Progenitor cell of endocrine pancreas (in vitro differentiated cells): ENCODE results near the gene PWP2. TPM values are rescaled to one million over a fixed set of nuclear protein-coding genes. Genes with fewer than 3 reads are reported as not detected.
"Not testable (repeated sequence)": the region's sequence is repeated elsewhere in the genome, so short reads cannot be mapped to it uniquely, and the experiment has no call there.

Source experiments
- DNase-seq: peaks from one replicate; pipeline ENCODE4 v3.0.0; 2021; ENCODE audit warnings: low spot score; ENCODE audit not compliant: unreplicated experiment
- H3K27ac Mint-ChIP-seq: 2 replicates; pipeline ENCODE4 v1.8.0; 2021; ENCODE audit warnings: mild to moderate bottlenecking, moderate library complexity, mixed read lengths
- H3K27me3 Mint-ChIP-seq: 2 replicates; pipeline ENCODE4 v1.8.0; 2021; ENCODE audit warnings: mixed read lengths
- H3K36me3 Mint-ChIP-seq: 2 replicates; pipeline ENCODE4 v1.8.0; 2022; ENCODE audit warnings: mixed read lengths; ENCODE audit not compliant: insufficient read depth
- H3K4me1 Mint-ChIP-seq: 2 replicates; pipeline ENCODE4 v1.8.0; 2021; ENCODE audit warnings: low read depth, mixed read lengths
- H3K4me3 Mint-ChIP-seq: 2 replicates; pipeline ENCODE4 v1.8.0; 2021; ENCODE audit warnings: low read depth, mild to moderate bottlenecking, moderate library complexity, mixed read lengths
- H3K9me3 Mint-ChIP-seq: 2 replicates; pipeline ENCODE4 v1.8.0; 2021; ENCODE audit warnings: low read depth, mixed read lengths
- long read RNA-seq: library from polyadenylated mRNA; unstranded; transcript quantifications from one replicate; pipeline ENCODE4 v2.0.0, GENCODE V29; 2020
- total RNA-seq: library from RNA; stranded (reverse); gene quantifications from 2 replicates; pipeline ENCODE4 v1.2.1, GENCODE V29; 2021
- TF ChIP-seq, protein P1 (sequence below): fragments of 200-600 bp; sonication (generic); IDR thresholded peaks from one replicate; pipeline ENCODE4 v1.5.0; 2021; ENCODE audit warnings: antibody characterized with exemption, mild to moderate bottlenecking; ENCODE audit not compliant: unreplicated experiment

The PWP2 gene
- 5.3 and 7.0 TPM in 2 replicates for total RNA-seq
- long read RNA-seq = 0 reads

DNA sequence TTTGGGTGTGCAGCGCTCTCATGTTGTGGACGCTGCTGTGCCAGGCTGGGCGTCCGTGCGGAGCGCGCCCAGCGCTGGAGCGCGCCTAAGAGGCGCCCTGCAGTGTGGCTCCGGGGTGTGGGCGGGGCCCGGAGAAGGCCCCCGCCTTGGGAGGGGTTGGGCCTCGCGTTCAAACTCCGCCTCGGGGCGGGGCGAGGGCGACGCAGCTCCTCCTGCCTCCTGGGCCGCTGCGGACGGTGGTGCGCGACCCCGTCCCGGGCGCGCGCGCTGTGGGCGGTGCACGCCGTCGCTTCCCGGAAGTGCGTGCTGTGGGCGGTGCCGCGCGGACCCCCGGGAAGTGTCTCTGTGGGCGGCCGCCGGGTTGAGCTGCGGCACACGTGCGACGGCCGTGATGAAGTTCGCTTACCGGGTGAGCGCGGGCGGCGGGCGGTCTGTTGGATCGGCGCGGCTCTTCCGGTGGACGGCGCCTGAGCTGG lies at the start of gene PWP2:
Gene PWP2, plus strand, starts transcription at position 374 of the 476 bp plus-strand sequence. Its CDS starts 18 bp downstream, at position 392.
- H3K9me3 Mint-ChIP-seq, H3K4me1 Mint-ChIP-seq, H3K27me3 Mint-ChIP-seq, DNase-seq, H3K36me3 Mint-ChIP-seq, H3K27ac Mint-ChIP-seq, H3K4me3 Mint-ChIP-seq: not testable (repeated sequence)

DNA sequence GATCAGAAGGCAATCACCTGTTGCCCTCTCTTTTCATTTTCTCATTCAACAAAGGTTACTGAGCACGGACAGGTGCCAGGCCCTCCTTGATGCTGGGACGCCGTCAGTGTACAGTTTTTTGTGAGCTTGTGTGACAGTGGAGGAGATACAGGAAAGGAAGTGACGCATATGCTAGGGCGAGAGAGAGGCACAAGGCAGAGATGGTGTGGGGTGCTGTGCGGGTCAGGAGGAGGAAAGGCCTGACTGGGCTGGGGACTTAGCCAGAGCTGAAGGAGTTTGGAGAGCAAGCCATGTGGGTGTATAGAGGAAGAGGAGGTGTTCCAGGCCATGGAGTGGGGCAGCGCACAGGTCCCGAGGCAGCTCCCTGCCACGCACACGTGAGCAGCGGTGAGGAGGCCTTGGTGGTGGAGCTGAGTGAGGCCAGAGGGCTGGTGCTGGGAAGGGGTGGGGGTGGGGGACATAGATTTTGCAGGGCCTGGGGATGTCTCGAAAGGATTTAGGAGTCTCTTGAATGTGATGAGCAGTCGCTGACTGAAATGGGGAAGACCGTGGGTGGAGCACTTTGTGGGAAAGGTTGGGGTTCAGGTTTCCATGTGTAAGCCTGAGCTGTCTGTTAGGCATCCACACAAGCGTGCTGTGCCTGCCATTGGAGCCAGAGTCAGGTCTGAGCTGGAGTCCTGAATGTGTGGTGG lies 49.1 kb upstream of the PWP2 start:
- Mint-ChIP-seq H3K4me3 (no peak overlapping the region), H3K9me3 (no peaks in the 10 kb centered on the region), H3K36me3 (peaks cover 6% of the 10 kb centered on the region), H3K27me3 (no peaks in the 10 kb centered on the region), H3K4me1 (peaks cover 8% of the 10 kb centered on the region), H3K27ac (no peak overlapping the region)
- DNase-seq = no peak
- TF ChIP-seq, protein P1, sequence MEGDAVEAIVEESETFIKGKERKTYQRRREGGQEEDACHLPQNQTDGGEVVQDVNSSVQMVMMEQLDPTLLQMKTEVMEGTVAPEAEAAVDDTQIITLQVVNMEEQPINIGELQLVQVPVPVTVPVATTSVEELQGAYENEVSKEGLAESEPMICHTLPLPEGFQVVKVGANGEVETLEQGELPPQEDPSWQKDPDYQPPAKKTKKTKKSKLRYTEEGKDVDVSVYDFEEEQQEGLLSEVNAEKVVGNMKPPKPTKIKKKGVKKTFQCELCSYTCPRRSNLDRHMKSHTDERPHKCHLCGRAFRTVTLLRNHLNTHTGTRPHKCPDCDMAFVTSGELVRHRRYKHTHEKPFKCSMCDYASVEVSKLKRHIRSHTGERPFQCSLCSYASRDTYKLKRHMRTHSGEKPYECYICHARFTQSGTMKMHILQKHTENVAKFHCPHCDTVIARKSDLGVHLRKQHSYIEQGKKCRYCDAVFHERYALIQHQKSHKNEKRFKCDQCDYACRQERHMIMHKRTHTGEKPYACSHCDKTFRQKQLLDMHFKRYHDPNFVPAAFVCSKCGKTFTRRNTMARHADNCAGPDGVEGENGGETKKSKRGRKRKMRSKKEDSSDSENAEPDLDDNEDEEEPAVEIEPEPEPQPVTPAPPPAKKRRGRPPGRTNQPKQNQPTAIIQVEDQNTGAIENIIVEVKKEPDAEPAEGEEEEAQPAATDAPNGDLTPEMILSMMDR = no peak

DNA sequence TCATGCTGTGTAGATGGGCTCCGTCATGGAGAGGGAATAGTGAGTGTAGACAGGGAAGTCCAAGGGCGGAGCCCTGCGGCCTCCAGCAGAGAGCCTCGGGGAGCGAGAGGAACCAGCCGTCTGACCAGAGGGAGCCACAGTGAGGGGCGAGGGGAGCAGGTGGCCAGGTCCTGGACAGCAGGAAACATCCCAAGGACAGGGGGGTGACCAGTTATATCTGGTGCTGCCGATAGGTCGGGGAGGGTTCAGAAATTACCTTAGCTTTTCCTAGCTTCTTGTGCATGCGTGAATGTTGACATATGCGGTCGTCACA lies 48.6 kb upstream of the PWP2 start:
- no peaks in the 10 kb centered on the region for H3K27me3 Mint-ChIP-seq
- peaks cover 6% of the 10 kb centered on the region for H3K36me3 Mint-ChIP-seq
- H3K4me1 Mint-ChIP-seq = peaks cover 8% of the 10 kb centered on the region
- DNase-seq = no peak
- no peak overlapping the region for H3K4me3 Mint-ChIP-seq
- H3K27ac Mint-ChIP-seq = no peak overlapping the region
- TF ChIP-seq, protein P1 = no peak
- H3K9me3 Mint-ChIP-seq = no peaks in the 10 kb centered on the region

DNA sequence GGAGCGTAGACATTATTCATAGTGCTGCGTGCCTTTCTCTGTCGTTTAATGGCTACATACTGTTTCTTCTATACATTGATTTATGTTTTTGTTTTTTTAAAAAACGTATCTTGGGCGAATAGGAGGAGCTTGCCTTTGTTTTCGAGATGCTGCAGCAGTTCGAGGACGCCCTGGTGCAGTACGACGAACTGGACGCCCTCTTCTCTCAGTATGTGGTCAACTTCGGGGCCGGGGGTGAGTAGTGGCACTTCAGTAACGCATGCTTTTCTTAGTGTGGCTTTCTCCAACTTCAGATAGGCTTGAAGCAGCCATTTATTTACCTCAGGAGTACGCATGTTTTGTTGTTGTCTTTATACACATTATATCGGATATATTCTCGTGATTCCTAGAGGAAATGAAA lies 48.2 kb upstream of the PWP2 start:
- no peaks in the 10 kb centered on the region for H3K9me3 Mint-ChIP-seq
- peaks cover 6% of the 10 kb centered on the region for H3K36me3 Mint-ChIP-seq
- H3K27ac Mint-ChIP-seq = no peak overlapping the region
- TF ChIP-seq, protein P1 = no peak
- DNase-seq = no peak
- H3K4me3 Mint-ChIP-seq = no peak overlapping the region
- H3K27me3 Mint-ChIP-seq = no peaks in the 10 kb centered on the region
- peaks cover 5% of the 10 kb centered on the region for H3K4me1 Mint-ChIP-seq

DNA sequence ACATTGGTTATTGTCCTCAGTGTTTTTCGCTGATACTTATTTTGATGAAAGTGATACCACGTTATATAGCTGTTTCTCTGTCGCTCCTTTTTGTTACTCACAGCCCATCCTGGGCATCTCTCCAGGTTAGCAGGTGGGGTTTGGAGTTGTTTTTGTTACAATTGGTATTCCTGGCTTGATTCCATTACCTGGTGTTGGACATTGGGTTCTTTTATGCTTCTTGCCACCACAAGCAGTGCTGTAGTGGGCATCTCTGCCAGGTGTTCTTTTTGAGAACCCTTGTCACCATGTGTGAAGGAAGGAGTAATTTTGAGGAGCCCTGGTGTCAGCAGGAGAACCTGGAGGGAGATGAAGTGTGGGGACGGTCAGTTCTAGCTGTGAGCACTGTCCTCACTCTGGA lies 47.5 kb upstream of the PWP2 start:
- TF ChIP-seq, protein P1 = no peak
- Mint-ChIP-seq H3K27ac (no peak overlapping the region), H3K4me1 (peaks cover 2% of the 10 kb centered on the region), H3K4me3 (no peak overlapping the region), H3K36me3 (peaks cover 6% of the 10 kb centered on the region), H3K9me3 (no peaks in the 10 kb centered on the region), H3K27me3 (no peaks in the 10 kb centered on the region)
- DNase-seq = no peak

DNA sequence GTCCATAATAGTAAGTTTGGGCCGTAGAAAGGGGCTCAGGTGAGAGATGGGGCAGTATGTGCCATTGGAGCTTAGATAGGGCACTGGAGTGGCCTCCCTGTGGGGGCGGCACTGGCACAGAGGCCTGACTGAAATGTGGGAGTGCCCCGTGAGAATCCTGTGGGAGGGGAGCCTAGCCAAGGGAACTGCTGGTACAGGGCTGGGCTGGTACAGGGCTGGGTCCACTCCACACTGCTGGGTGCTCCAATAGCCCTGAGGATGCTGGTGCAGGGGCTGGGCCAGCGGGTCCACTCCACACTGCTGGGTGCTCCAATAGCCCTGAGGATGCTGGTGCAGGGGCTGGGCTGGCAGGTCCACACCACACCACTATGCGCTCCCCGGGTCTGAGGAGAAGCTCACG lies 44.8 kb upstream of the PWP2 start:
- peaks cover 6% of the 10 kb centered on the region for H3K4me1 Mint-ChIP-seq
- no peak overlapping the region for H3K27ac Mint-ChIP-seq
- H3K36me3 Mint-ChIP-seq = peaks cover 10% of the 10 kb centered on the region
- H3K27me3 Mint-ChIP-seq = no peaks in the 10 kb centered on the region
- no peak for DNase-seq
- H3K4me3 Mint-ChIP-seq = no peak overlapping the region
- TF ChIP-seq, protein P1 = no peak
- no peaks in the 10 kb centered on the region for H3K9me3 Mint-ChIP-seq
